ENCODE data around the gene GNL2.

GRCh38 chr1:37634992-37635902 lies 39.5 kb upstream of the GNL2 start:
- TF ChIP-seq CTCF (IDR thresholded peaks at IDR 0.05; ENCODE audit: low read length) (no peak), EZH2 (IDR thresholded peaks at IDR 0.05; ENCODE audit: borderline replicate concordance, low read length) (no peak)
